Measurements from ENCODE around the gene LGR4.

Gene LGR4

DNA sequence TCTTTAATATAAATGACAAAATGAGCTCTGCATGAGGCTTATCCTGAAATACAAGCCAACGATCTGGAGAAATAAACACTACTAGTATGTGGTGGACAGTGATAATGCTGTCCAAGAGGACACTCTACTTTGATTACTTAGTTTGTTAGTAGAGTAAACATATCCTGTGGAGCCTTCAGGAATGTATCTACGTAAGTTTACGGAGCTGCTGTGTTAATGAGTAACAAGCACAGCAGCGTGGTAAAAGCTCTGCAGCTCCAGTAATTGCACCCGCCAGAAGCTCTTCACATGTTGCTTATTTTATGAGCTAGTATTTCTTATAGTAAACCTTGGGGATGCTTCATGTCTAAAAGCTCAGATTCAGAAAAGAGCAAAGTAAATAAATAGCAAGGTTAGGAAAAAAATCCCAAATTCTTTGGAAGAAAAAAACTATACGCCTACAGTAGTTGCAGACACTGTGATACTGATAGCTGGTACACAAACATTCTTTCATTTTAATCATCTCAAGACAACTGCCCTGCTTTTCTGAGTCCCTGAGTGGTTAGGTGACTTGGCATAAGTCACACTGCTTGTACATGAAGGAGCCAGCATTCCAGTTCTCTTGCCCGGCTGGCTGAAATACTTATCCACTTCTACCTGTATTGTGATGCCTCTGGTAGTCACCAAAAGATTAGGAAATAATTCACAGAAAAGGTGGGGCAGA, 76.9 kb downstream of the LGR4 start:
- no peak overlapping the region for H3K4me3 ChIP-seq (ENCODE audit: low read length)
- no peak for DNase-seq (ENCODE audit: low read depth)
- TF ChIP-seq, protein P1, sequence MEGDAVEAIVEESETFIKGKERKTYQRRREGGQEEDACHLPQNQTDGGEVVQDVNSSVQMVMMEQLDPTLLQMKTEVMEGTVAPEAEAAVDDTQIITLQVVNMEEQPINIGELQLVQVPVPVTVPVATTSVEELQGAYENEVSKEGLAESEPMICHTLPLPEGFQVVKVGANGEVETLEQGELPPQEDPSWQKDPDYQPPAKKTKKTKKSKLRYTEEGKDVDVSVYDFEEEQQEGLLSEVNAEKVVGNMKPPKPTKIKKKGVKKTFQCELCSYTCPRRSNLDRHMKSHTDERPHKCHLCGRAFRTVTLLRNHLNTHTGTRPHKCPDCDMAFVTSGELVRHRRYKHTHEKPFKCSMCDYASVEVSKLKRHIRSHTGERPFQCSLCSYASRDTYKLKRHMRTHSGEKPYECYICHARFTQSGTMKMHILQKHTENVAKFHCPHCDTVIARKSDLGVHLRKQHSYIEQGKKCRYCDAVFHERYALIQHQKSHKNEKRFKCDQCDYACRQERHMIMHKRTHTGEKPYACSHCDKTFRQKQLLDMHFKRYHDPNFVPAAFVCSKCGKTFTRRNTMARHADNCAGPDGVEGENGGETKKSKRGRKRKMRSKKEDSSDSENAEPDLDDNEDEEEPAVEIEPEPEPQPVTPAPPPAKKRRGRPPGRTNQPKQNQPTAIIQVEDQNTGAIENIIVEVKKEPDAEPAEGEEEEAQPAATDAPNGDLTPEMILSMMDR (conservative IDR thresholded peaks at IDR 0.05; ENCODE audit: low read depth, low read length): no peak

DNA sequence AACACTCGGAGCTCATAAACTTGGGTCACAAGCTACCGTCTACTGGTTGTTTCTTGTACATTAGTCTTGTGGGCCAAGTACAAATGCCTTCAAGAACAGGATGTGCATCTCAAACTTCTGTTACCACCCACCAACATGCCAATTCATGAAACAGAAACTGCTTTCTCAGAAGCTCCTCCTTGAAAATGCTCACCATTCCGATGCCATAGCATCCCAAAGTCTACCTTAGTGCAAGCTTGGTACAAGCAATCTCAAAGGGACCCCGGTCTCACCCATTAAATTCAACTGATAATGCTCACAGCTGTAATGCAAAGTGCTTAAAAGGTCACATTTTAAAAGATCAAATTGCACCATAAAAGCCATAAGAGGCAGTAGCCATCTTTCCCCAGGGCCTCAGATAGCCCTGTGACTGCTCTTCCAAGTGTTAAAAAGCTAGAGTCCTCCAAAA, 77.8 kb downstream of the LGR4 start:
- H3K4me3 ChIP-seq (ENCODE audit: low read length): no peak overlapping the region
- no peak for DNase-seq (ENCODE audit: low read depth)
- TF ChIP-seq, protein P1 (conservative IDR thresholded peaks at IDR 0.05; ENCODE audit: low read depth, low read length): no peak

DNA sequence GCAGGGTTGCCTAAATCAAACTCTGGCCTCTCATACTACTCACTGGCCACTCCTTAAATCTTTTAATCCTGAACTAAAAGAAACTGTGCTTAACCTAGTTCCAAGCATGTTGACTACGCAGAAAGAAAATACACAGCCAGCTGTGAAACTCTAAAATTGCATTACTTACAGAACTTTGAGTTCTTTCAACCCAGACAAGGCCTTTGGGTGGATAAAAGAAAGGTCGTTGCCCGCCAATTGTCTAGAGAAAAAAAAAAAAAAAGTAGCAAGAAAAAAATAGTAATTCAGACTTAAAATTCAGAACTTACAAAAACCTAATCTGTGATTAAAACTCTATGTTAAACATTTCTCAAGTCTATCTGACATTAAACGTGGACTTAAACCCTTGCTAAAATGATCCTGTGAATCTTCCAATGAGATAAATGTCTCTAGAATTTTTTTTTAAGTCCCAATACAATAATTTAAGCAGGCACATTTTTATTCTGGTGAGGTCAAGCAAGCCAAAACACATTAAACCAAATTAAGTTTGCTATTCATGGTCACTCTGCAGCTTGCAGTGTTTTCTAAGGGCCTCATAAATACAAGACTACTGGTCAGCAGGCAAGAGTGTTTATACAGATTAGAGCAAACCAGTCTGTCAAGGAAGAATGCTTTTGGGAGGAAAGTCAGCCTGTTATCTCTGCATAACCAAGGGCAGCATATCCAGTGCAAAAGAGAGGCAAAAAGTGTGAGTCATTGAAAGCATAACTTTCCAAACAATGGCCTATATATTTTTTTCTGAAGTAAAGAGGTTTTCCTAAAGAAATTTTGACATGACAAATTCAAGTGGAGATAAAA, 80.1 kb downstream of the LGR4 start:
- TF ChIP-seq, protein P1 (conservative IDR thresholded peaks at IDR 0.05; ENCODE audit: low read depth, low read length): no peak

DNA sequence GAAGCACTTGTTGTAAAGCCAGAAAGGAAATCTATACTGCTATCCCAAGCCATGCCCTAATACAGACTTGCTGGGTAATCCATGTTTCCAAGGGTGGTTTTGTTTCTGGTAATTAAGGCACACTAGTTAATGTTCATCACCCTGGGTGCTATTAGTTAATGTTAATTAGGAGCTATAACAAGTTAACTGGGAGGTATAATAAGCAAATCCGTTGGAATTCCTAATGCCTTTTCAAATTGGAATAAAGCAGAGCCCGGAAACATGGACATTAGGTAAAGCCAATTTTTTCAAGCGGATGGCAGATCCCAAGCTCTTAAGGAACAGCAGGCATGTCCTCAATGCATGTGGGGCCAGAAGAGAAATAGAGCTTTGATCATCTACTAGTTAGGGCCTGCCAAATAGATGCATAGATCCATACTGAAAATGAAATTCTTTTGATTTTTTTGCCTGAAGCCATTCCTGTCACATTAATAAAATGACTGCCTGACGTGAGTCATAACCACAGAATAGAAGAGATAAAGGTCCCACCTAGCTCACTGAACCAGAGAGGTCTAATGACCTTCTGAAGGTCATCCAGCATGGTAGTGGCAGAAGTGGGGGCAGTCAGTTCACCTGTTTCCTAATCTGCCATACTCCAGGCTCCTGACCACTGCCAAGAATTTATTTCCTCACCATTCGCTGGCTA, 81.1 kb downstream of the LGR4 start:
- TF ChIP-seq, protein P1 (conservative IDR thresholded peaks at IDR 0.05; ENCODE audit: low read depth, low read length): no peak
- DNase-seq (ENCODE audit: low read depth): no peak

More for the DNA sequence above, 80.1 kb downstream of the LGR4 start:
- H3K4me3 ChIP-seq (ENCODE audit: low read length): no peak overlapping the region
- DNase-seq (ENCODE audit: low read depth): no peak

DNA sequence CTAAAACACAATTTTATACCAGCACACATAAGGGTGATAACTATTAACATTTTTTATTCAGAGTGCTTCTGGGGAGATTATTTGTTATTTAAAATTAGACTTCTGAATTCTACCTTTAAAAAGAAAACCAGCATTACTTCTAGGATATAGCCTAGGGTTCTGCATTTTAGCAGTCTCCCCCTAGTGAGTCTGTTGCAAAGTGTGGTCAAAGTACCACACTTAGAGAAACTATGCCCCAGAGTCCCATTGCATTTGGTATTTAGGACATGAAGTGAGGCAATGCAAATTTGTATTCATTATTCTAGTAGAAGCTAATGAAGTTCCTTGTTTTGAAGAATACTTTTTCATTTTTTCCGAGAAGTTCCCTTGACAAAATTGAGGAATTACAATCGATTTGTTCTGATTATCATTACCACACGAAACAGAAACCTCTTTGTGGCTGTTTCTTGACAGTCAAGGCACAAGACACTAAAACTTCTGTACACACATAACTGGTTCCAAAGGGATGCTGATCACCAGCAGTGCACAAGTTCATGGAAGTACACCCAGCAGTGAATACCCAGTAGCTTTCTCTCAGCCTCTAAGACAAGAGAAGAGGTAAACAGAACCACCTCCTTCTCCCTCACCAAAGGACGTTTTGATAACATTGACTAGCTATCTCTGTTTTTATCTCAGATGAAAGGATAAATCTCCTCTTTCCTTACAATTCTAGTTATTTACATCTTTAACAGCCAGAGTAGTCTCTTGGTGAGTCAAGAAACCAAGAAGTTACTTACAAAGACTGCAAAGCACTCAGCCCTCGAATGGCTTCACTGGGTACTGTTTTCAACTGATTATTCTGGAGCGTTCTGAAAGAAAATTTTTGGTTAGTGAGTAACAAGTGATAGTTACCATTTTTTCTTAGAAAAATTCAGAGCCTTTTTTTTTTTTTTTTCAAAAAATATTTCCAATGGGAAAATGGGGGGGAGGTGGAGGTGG, 82.0 kb downstream of the LGR4 start:
- TF ChIP-seq, protein P1 (conservative IDR thresholded peaks at IDR 0.05; ENCODE audit: low read depth, low read length): no peak
- no peak overlapping the region for H3K4me3 ChIP-seq (ENCODE audit: low read length)
- DNase-seq (ENCODE audit: low read depth): no peak

More for the DNA sequence above, 81.1 kb downstream of the LGR4 start:
- H3K4me3 ChIP-seq (ENCODE audit: low read length): no peak overlapping the region

DNA sequence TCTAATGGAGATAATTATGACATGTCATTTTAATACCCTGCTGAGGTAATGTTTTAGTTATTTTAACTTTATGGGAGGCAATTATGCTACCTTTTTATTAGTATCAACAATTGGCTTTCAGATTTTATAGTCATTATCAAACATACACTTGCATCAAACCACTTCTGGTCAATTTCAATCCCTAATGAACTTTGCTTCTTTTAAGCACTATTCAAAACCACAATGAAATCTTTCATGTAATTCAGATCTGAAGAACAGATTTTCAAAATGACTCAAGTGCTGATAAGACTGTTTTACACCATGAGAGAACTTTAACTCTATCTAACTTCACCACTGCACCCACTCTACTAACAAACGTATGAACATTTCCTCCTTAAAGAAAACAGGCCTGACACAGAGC, 83.7 kb downstream of the LGR4 start:
- DNase-seq (ENCODE audit: low read depth): no peak
- no peak overlapping the region for H3K4me3 ChIP-seq (ENCODE audit: low read length)
- TF ChIP-seq, protein P1 (conservative IDR thresholded peaks at IDR 0.05; ENCODE audit: low read depth, low read length): no peak
